ENCODE results near the gene UCK1. TPM values are rescaled to one million over a fixed set of nuclear protein-coding genes. Genes with fewer than 3 reads are reported as not detected.

Gene UCK1
- total RNA-seq, 1 experiment from 2014 or later: 44.0 TPM

DNA sequence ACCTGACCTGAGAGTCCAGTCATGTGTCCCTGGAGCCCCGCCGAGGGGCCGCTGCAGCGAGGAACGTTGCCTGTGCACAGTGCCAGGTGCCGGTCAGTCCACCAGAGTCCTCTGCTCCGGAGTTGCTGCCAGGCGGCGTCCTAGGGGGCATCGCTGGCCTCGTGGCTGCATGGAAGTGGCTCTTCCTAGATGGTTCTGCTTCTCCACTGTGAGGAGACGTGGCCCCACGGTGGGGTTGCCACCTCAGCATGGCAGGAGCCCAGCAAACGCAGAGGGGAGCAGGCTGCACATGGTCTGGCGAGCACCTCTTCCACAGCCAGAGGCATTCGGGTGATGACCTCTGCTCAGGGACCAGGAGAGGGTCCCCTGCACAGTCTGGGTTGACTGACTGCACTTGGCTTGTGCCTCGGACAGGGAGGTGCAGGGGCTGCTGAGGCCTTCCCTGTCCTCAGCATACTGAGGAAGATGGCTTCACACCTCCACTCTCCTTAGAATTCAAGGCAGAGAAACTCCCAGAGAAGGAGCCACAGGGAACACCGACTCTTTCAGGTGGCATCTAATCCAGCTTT, 54.2 kb downstream of the UCK1 start:
- DNase-seq (ENCODE audit: low read depth): no peak

DNA sequence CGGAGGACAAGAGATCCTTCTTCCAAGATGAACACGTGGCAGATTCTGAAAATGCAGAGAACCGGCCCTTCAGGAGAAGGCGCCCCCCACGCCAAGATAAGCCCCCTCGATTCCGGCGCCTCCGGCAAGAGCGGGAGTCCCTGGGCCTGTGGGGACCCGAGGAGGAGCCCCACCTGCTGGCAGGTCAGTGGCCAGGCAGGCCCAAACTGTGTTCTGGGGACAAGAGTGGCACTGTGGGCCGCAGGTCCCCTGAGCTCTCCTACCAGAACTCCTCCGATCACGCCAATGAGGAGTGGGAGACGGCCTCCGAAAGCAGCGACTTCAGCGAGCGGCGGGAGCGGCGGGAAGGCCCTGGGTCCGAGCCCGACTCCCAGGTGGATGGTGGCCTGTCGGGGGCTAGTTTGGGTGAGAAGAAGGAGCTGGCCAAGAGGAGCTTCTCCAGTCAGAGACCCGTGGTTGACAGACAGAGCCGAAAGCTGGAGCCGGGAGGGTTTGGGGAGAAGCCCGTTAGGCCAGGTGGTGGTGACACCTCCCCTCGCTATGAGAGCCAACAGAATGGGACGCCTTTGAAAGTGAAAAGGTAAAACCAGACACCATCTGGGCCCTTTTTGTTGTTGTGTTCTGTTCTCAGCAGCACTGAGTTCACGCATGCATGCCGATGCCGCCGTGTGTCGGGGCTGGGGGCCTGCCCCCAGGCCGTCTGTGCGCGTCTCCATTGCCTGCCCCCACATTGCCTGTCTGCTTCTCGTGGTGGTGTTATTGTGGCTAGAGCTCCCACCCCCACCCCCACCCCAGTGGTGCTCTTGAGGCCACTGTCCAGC, 54.9 kb downstream of the UCK1 start:
- no peak for DNase-seq (ENCODE audit: low read depth)

DNA sequence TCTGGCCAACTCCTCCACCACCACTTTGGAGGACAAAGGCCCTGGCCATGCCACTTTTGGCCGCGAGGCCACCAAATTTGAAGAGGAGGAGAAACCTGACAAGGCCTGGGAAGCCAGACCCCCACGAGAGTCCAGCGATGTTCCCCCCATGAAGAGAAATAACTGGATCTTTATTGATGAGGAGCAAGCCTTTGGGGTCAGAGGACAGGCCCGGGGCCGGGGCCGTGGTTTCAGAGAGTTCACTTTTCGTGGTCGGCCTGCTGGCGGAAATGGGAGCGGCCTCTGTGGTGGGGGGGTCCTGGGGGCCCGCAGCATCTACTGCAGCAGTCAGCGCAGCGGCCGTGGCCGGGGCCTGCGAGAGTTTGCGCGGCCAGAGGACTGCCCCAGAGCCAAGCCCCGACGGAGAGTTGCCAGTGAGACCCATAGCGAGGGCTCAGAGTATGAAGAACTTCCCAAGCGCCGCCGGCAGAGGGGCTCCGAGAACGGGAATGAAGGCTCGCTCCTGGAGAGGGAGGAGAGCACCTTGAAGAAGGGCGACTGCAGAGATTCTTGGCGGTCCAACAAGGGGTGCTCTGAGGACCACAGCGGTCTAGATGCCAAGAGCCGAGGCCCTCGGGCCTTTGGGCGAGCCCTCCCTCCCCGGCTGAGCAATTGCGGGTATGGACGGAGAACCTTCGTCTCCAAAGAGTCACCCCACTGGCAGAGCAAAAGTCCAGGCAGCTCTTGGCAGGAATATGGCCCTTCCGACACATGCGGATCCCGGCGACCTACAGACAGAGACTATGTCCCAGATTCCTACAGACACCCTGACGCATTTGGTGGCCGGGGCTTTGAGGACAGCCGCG, 55.7 kb downstream of the UCK1 start:
- no peak for DNase-seq (ENCODE audit: low read depth)

DNA sequence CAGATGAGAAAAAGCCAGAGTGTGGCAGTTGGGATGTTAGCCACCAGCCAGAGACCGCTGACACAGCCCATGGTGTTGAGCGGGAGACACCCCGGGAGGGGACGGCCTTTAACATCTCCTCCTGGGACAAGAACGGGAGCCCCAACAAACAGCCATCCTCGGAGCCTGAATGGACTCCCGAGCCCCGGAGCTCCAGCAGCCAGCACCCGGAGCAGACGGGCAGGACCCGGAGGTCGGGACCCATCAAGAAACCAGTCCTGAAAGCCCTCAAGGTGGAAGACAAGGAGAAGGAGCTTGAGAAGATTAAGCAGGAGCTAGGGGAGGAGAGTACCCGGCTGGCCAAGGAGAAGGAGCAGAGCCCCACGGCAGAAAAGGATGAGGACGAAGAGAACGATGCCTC, 56.4 kb downstream of the UCK1 start:
- DNase-seq (ENCODE audit: low read depth): no peak

DNA sequence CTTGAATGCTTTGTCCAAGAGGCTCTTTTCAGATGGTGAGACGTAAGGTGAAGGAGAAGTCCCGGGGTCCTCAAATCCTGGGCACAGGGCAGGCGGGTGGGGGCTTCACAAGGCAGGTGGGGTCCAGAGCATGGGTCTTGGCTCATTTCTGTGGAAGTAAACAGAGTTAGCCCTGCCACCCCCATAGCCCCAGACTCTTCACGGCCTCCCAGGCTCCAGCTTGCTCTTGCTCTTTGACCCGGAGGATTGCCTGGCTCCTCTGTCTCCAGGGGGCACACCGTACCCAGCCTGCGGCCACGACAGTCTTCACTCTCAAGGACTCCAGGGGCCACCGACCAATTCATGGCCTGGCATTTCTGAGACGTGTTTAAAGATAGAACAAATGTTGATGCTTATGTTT, 57.2 kb downstream of the UCK1 start:
- DNase-seq (ENCODE audit: low read depth): no peak

Other genes with a start within 250 kb of the UCK1 start
- 2.6 and 3.4 TPM in 2 replicates for gene PLPP7, start 241.5 kb downstream of the UCK1 start, total RNA-seq (2014; rRNA removed; shearing (Covaris generic))
- gene PRRC2B, start 137.2 kb downstream of the UCK1 start, total RNA-seq (2014; rRNA removed; shearing (Covaris generic)): 38.2 and 80.5 TPM in 2 replicates
- gene POMT1, start 28.3 kb downstream of the UCK1 start, total RNA-seq (2014; rRNA removed; shearing (Covaris generic)): 22.8 and 28.4 TPM in 2 replicates
- not detected in 2 replicates for gene PRRT1B, start 14.3 kb upstream of the UCK1 start, total RNA-seq (2014; rRNA removed; shearing (Covaris generic))
- gene RAPGEF1, start 208.8 kb upstream of the UCK1 start, total RNA-seq (2014; rRNA removed; shearing (Covaris generic)): 14.5 and 30.8 TPM in 2 replicates

Measured in M059J (cell line).